CD4-positive, alpha-beta memory T cell (primary cell): ENCODE measurements around the gene NSG2. TPM values are rescaled to one million over a fixed set of nuclear protein-coding genes. Genes with fewer than 3 reads are reported as not detected.

Experiments
- CTCF ChIA-PET: fragments of 350-600 bp; sonication (Branson Sonifier 250); formaldehyde crosslinking; loops from one replicate; lab custom pipeline; 2021; ENCODE audit warnings: inconsistent platforms; ENCODE audit not compliant: partially characterized antibody; lab: Charles Lee
- POLR2A ChIA-PET: fragments of 350-600 bp; sonication (Branson Sonifier 250); formaldehyde crosslinking; loops from one replicate; lab custom pipeline; 2021; ENCODE audit not compliant: partially characterized antibody; lab: Charles Lee
- DNase-seq, 5 donors: peaks; one replicate each; pipeline versions ENCODE4 v3.0.0 to v3.0.0-alpha.2; 2020 to 2022; ENCODE audit warnings: mixed read lengths in 1 of 5
- H3K27ac ChIP-seq: one replicate; pipeline ENCODE4 v1.7.0; 2013; ENCODE audit warnings: low read depth, low read length
- H3K27me3 ChIP-seq: 2 replicates; pipeline ENCODE4 v1.7.0; 2013; ENCODE audit warnings: mild to moderate bottlenecking, low read length, moderate library complexity; ENCODE audit not compliant: insufficient read depth
- H3K36me3 ChIP-seq: 2 replicates; pipeline ENCODE4 v1.7.0; 2013; ENCODE audit warnings: mild to moderate bottlenecking, low read length, moderate library complexity; ENCODE audit not compliant: insufficient read depth
- H3K4me1 ChIP-seq: 2 replicates; pipeline ENCODE4 v1.7.0; 2013; ENCODE audit warnings: mild to moderate bottlenecking, low read length, moderate library complexity; ENCODE audit not compliant: insufficient read depth
- H3K4me3 ChIP-seq, 2 donors: one replicate each; pipeline ENCODE4 v1.7.0; 2013; ENCODE audit warnings: low read length in 2 of 2, mild to moderate bottlenecking in 1 of 2
- H3K9me3 ChIP-seq, 2 donors: one replicate each; pipeline ENCODE4 v1.7.0; 2013; ENCODE audit warnings: low read length in 2 of 2, control low read depth in 1 of 2; ENCODE audit not compliant: control insufficient read depth in 1 of 2
- H3K27ac Mint-ChIP-seq, 7 donors: one replicate each; pipeline ENCODE4 v1.8.0; 2020 to 2021; ENCODE audit warnings: mixed read lengths in 7 of 7, mild to moderate bottlenecking in 6 of 7, inconsistent platforms in 3 of 7, moderate library complexity in 3 of 7
- H3K27me3 Mint-ChIP-seq, 2 donors: one replicate each; pipeline ENCODE4 v1.8.0; 2020 to 2021; ENCODE audit warnings: mixed read lengths in 2 of 2
- H3K36me3 Mint-ChIP-seq, 2 donors: one replicate each; pipeline ENCODE4 v1.8.0; 2020 to 2021; ENCODE audit warnings: mixed read lengths in 2 of 2, inconsistent platforms in 1 of 2, mild to moderate bottlenecking in 1 of 2
- H3K4me1 Mint-ChIP-seq, 4 donors: one replicate each; pipeline ENCODE4 v1.8.0; 2020 to 2021; ENCODE audit warnings: mixed read lengths in 4 of 4, mild to moderate bottlenecking in 1 of 4
- H3K4me3 Mint-ChIP-seq, 8 donors: one replicate each; pipeline ENCODE4 v1.8.0; 2020 to 2021; ENCODE audit warnings: mixed read lengths in 8 of 8, mild to moderate bottlenecking in 7 of 8, moderate library complexity in 6 of 8, inconsistent platforms in 3 of 8
- H3K9me3 Mint-ChIP-seq, 8 donors: one replicate each; pipeline ENCODE4 v1.8.0; 2020 to 2021; ENCODE audit warnings: mixed read lengths in 8 of 8, mild to moderate bottlenecking in 5 of 8, inconsistent platforms in 3 of 8, moderate library complexity in 1 of 8
- intact Hi-C: fragments of 100-400 bp; cut with micrococcal nuclease; formaldehyde crosslinking; loops from one replicate; pipeline ENCODE4 v1.15.1; 2023
- polyA plus RNA-seq, 2 donors: library from polyadenylated mRNA; unstranded; fragments of 300-500 nt; fragmentation: Illumina TruSeq; gene quantifications; one replicate each; pipeline ENCODE4 v1.2.3, GENCODE V29; 2021
- total RNA-seq, 2 experiments: library from RNA; stranded (reverse); gene quantifications; one replicate each; pipeline ENCODE4 v1.2.3, GENCODE V29; 2021

The NSG2 gene
- total and polyA plus RNA-seq, 4 experiments from 2014 or later: not detected

GRCh38 chr5:174063082-174063756, 17.7 kb downstream of the NSG2 start:
- no peak overlapping the region for H3K4me3 Mint-ChIP-seq
- no peaks in the 10 kb centered on the region for H3K27me3 ChIP-seq
- H3K4me3 ChIP-seq: no peak overlapping the region
- no peak overlapping the region for H3K27ac Mint-ChIP-seq
- ChIA-PET POLR2A (no interaction called here), CTCF (no interaction called here)
- H3K36me3 Mint-ChIP-seq: no peaks in the 10 kb centered on the region
- no peak for DNase-seq
- H3K27me3 Mint-ChIP-seq: peaks cover 8 to 13% of the 10 kb centered on the region in 2 donors
- H3K4me1 Mint-ChIP-seq: no peaks in the 10 kb centered on the region
- intact Hi-C loops: no loop called here
- H3K4me1 ChIP-seq: no peaks in the 10 kb centered on the region
- H3K9me3 Mint-ChIP-seq: peaks cover 0 to 3% (median 0%) of the 10 kb centered on the region in 8 donors
- no peak overlapping the region for H3K27ac ChIP-seq
- no peaks in the 10 kb centered on the region for H3K36me3 ChIP-seq
- H3K9me3 ChIP-seq: no peaks in the 10 kb centered on the region

- H3K27me3 Mint-ChIP-seq: peaks cover 8 to 13% of the 10 kb centered on the region in 2 donors
- no peaks in the 10 kb centered on the region for H3K36me3 Mint-ChIP-seq
- H3K4me1 Mint-ChIP-seq: no peaks in the 10 kb centered on the region
- Histone ChIP-seq H3K9me3 (no peaks in the 10 kb centered on the region), H3K4me1 (no peaks in the 10 kb centered on the region), H3K36me3 (no peaks in the 10 kb centered on the region), H3K27ac (no peak overlapping the region), H3K27me3 (no peaks in the 10 kb centered on the region), H3K4me3 (no peak overlapping the region)
- POLR2A ChIA-PET: no interaction called here
- H3K27ac Mint-ChIP-seq: no peak overlapping the region
- intact Hi-C loops: no loop called here
- CTCF ChIA-PET: no interaction called here
- H3K9me3 Mint-ChIP-seq: peaks cover 0 to 3% (median 0%) of the 10 kb centered on the region in 8 donors
- H3K4me3 Mint-ChIP-seq: no peak overlapping the region
- no peak for DNase-seq
Observed at GRCh38 chr5:174064171-174064570, 18.7 kb downstream of the NSG2 start.

- H3K36me3 ChIP-seq: no peaks in the 10 kb centered on the region
- H3K4me1 ChIP-seq: no peaks in the 10 kb centered on the region
- Mint-ChIP-seq H3K27ac (no peak overlapping the region), H3K27me3 (peaks cover 8 to 13% of the 10 kb centered on the region in 2 donors), H3K4me1 (no peaks in the 10 kb centered on the region), H3K4me3 (no peak overlapping the region), H3K36me3 (no peaks in the 10 kb centered on the region), H3K9me3 (peaks cover 0 to 2% (median 0%) of the 10 kb centered on the region in 8 donors)
- intact Hi-C loops: no loop called here
- DNase-seq: no peak
- ChIA-PET CTCF (no interaction called here), POLR2A (no interaction called here)
- no peak overlapping the region for H3K27ac ChIP-seq
- no peaks in the 10 kb centered on the region for H3K27me3 ChIP-seq
- H3K4me3 ChIP-seq: no peak overlapping the region
- H3K9me3 ChIP-seq: no peaks in the 10 kb centered on the region
Observed at GRCh38 chr5:174065528-174066197, 20.2 kb downstream of the NSG2 start.

- Histone ChIP-seq H3K4me1 (no peaks in the 10 kb centered on the region), H3K27ac (no peak overlapping the region), H3K4me3 (no peak overlapping the region), H3K27me3 (no peaks in the 10 kb centered on the region), H3K9me3 (no peaks in the 10 kb centered on the region), H3K36me3 (no peaks in the 10 kb centered on the region)
- Mint-ChIP-seq H3K4me3 (no peak overlapping the region), H3K36me3 (no peaks in the 10 kb centered on the region), H3K27me3 (peaks cover 8 to 13% of the 10 kb centered on the region in 2 donors), H3K4me1 (no peaks in the 10 kb centered on the region), H3K9me3 (no peaks in the 10 kb centered on the region), H3K27ac (no peak overlapping the region)
- CTCF ChIA-PET: no interaction called here
- no peak for DNase-seq
- intact Hi-C loops: no loop called here
- POLR2A ChIA-PET: no interaction called here
Observed at GRCh38 chr5:174067499-174067898, 22.0 kb downstream of the NSG2 start.

DNA sequence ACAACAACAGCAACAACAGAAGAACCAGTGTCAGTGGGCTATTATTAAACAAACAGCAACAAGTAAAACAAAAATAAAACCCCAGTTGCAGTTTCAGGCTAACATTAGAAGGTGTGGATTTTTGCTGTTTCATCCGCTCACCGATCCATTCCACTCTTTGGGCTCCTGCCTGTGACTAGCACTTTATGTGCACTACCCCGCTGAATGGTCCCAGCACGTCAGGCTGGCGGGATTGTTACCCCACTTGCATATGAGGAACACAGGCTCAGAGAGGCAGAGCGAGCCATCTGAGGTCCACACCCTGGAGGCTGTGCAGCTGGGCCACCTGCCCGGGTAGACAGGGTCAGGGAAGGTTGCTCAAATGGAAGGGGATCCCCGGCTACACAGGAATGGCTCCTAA, 26.0 kb downstream of the NSG2 start:
- H3K27ac ChIP-seq: no peak overlapping the region
- CTCF ChIA-PET: interaction anchor here (0.6 kb wide), 1 partner anchor 681 kb away, joined by 3 read pairs; no protein-coding TSS in a partner anchor
- Mint-ChIP-seq H3K4me3 (no peak overlapping the region), H3K36me3 (no peaks in the 10 kb centered on the region), H3K27ac (no peak overlapping the region), H3K4me1 (no peaks in the 10 kb centered on the region), H3K27me3 (peaks cover 0 to 4% of the 10 kb centered on the region in 2 donors), H3K9me3 (no peaks in the 10 kb centered on the region)
- H3K27me3 ChIP-seq: no peaks in the 10 kb centered on the region
- no peaks in the 10 kb centered on the region for H3K36me3 ChIP-seq
- no peaks in the 10 kb centered on the region for H3K4me1 ChIP-seq
- H3K4me3 ChIP-seq: no peak overlapping the region
- DNase-seq: no peak
- POLR2A ChIA-PET: no interaction called here
- no peaks in the 10 kb centered on the region for H3K9me3 ChIP-seq
- intact Hi-C loops: no loop called here

GRCh38 chr5:174073122-174073660, 27.7 kb downstream of the NSG2 start:
- H3K4me1 ChIP-seq: no peaks in the 10 kb centered on the region
- H3K9me3 Mint-ChIP-seq: no peaks in the 10 kb centered on the region
- no peaks in the 10 kb centered on the region for H3K9me3 ChIP-seq
- H3K4me3 ChIP-seq: no peak overlapping the region
- no peaks in the 10 kb centered on the region for H3K27me3 Mint-ChIP-seq
- H3K4me3 Mint-ChIP-seq: no peak overlapping the region
- no peak for DNase-seq
- intact Hi-C loops: no loop called here
- CTCF ChIA-PET: interaction anchor here (1.8 kb wide), 1 partner anchor 500 kb away, joined by 4 read pairs; no protein-coding TSS in a partner anchor
- no peaks in the 10 kb centered on the region for H3K4me1 Mint-ChIP-seq
- H3K27ac ChIP-seq: no peak overlapping the region
- H3K36me3 Mint-ChIP-seq: no peaks in the 10 kb centered on the region
- POLR2A ChIA-PET: no interaction called here
- H3K27ac Mint-ChIP-seq: no peak overlapping the region
- no peaks in the 10 kb centered on the region for H3K36me3 ChIP-seq
- H3K27me3 ChIP-seq: no peaks in the 10 kb centered on the region

GRCh38 chr5:174074369-174074768, 28.9 kb downstream of the NSG2 start:
- H3K4me1 ChIP-seq: no peaks in the 10 kb centered on the region
- no peak overlapping the region for H3K27ac Mint-ChIP-seq
- peaks cover 0 to 2% of the 10 kb centered on the region in 2 donors for H3K27me3 Mint-ChIP-seq
- ChIA-PET CTCF (interaction anchor here (1.1 kb wide), 1 partner anchor 12 kb away, joined by 5 read pairs; no protein-coding TSS in a partner anchor), POLR2A (no interaction called here)
- H3K27ac ChIP-seq: no peak overlapping the region
- no peaks in the 10 kb centered on the region for H3K36me3 Mint-ChIP-seq
- H3K4me1 Mint-ChIP-seq: no peaks in the 10 kb centered on the region
- no peaks in the 10 kb centered on the region for H3K36me3 ChIP-seq
- intact Hi-C loops: no loop called here
- no peak overlapping the region for H3K4me3 ChIP-seq
- DNase-seq: no peak
- H3K9me3 ChIP-seq: no peaks in the 10 kb centered on the region
- H3K4me3 Mint-ChIP-seq: no peak overlapping the region
- no peaks in the 10 kb centered on the region for H3K27me3 ChIP-seq
- no peaks in the 10 kb centered on the region for H3K9me3 Mint-ChIP-seq
